Measurements from ENCODE around the gene RABL6. TPM values are rescaled to one million over a fixed set of nuclear protein-coding genes. Genes with fewer than 3 reads are reported as not detected.

RABL6 gene
- total and polyA plus RNA-seq, 3 donors from 2014 or later, result 69.1 to 103 (median 95.1) TPM

DNA sequence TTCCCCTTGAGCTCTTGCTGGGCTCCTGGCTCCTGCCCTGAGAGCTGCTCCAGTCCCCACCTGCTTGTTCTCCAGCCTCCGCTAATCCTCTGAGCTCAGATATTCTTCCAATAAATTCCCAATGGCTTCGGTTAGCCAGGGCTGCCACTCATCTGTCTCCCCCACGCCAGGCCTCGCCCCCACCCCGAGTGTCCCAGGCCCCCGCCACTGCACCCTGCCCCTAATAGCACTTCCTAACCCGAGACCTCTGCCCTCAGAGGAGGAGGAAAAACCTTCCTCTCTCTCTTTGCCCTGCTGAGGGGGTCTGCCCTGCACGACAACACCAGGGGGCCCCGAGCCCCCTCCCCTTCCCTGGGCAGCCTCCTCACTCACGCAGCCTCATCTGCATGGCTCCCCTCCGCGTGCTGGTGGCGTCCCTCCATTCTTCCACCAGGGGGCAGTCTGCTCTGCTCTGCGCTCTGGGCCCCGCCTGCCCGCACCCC, 38.0 kb upstream of the RABL6 start:
- peaks cover 2% of the 10 kb centered on the region for H3K4me1 ChIP-seq
- intact Hi-C loops (cut with DNase I; ENCODE audit: low total_unique reads), result no loop called here
- TF ChIP-seq, protein P1, sequence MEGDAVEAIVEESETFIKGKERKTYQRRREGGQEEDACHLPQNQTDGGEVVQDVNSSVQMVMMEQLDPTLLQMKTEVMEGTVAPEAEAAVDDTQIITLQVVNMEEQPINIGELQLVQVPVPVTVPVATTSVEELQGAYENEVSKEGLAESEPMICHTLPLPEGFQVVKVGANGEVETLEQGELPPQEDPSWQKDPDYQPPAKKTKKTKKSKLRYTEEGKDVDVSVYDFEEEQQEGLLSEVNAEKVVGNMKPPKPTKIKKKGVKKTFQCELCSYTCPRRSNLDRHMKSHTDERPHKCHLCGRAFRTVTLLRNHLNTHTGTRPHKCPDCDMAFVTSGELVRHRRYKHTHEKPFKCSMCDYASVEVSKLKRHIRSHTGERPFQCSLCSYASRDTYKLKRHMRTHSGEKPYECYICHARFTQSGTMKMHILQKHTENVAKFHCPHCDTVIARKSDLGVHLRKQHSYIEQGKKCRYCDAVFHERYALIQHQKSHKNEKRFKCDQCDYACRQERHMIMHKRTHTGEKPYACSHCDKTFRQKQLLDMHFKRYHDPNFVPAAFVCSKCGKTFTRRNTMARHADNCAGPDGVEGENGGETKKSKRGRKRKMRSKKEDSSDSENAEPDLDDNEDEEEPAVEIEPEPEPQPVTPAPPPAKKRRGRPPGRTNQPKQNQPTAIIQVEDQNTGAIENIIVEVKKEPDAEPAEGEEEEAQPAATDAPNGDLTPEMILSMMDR (IDR thresholded peaks at IDR 0.05), result peak in 2 of 3 experiments; percentile 47 to 54
- no peak for TF ChIP-seq POLR2A (IDR thresholded peaks at IDR 0.05)
- no peaks in the 10 kb centered on the region for H3K36me3 ChIP-seq (ENCODE audit: low read depth, missing control alignments)
- H3K9me3 ChIP-seq, result no peaks in the 10 kb centered on the region
- H3K4me3 ChIP-seq, result no peak overlapping the region
- WGBS, 2 donors, result 6 to 7% methylated on average over 12 to 15 of the region's 16 CpGs
- DNase-seq, result peak; percentile 65
- H3K27ac ChIP-seq, result no peak overlapping the region
- no peaks in the 10 kb centered on the region for H3K27me3 ChIP-seq

DNA sequence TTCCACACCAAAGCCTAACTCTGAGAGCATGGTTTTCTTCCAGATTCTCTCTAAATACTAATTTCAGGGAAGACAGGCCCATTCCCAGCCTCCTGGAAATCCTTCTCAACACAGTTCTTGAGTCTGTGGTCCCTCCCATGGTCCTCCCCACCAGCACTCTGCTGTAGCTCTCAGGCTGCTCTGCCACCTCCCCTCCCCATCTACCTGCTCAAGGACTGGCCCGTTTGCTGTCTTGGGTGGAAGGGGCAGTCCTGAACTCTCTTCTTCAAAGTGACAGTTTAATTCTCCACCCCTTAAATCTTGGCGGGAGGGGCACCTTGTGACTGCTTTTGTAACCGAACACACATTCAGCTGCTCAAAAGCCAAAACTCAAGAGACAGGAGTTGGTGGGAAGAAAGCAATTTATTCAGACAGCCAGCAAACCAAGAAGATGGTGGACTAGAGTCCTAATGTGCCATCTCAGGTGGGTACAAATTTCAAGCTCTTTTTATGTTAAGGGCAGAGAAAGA, 35.8 kb upstream of the RABL6 start:
- H3K36me3 ChIP-seq (ENCODE audit: low read depth, missing control alignments), result no peaks in the 10 kb centered on the region
- no peaks in the 10 kb centered on the region for H3K9me3 ChIP-seq
- H3K4me1 ChIP-seq, result no peaks in the 10 kb centered on the region
- intact Hi-C loops (cut with DNase I; ENCODE audit: low total_unique reads), result no loop called here
- DNase-seq, result no peak
- H3K27ac ChIP-seq, result no peak overlapping the region
- 83 to 84% methylated on average over 3 of the region's 3 CpGs for WGBS, 2 donors
- no peak overlapping the region for H3K4me3 ChIP-seq
- TF ChIP-seq, protein P1 (IDR thresholded peaks at IDR 0.05), result no peak
- no peak for TF ChIP-seq POLR2A (IDR thresholded peaks at IDR 0.05)
- no peaks in the 10 kb centered on the region for H3K27me3 ChIP-seq

DNA sequence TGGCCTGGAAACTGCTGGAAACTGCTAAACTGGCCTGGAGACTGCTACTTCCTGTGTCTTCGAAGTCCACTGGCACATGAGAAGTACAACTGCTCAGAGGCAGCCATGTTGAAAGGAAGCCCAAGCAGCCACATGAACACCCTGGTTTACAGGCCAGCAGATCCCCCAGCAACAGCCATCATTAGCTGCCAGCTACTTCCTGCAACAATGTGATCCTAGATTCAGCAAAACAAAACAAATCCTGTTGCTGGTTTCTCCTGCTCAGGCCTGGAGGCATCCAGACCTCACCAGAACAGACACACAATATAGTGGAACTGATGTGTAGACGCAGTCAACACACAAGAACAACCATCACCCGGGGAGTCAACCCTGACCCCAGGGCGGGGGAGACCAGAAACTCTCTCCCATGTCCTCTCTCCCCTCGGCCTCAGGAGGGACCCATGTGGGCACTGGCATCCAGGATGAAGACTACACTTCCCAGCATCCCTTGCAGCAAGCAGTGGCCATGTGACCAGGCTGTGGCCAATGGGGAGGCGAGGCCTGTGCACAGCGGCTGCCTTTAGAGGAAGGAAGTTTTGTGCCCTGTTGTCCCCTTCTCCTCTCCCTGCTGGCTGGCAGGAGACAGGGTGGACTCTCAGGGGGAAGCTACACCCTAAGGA, 34.2 kb upstream of the RABL6 start:
- no peaks in the 10 kb centered on the region for H3K27me3 ChIP-seq
- intact Hi-C loops (cut with DNase I; ENCODE audit: low total_unique reads), result no loop called here
- no peak for DNase-seq
- no peak for TF ChIP-seq POLR2A (IDR thresholded peaks at IDR 0.05)
- TF ChIP-seq, protein P1 (IDR thresholded peaks at IDR 0.05), result no peak
- H3K4me3 ChIP-seq, result no peak overlapping the region
- no peaks in the 10 kb centered on the region for H3K4me1 ChIP-seq
- H3K36me3 ChIP-seq (ENCODE audit: low read depth, missing control alignments), result no peaks in the 10 kb centered on the region
- H3K27ac ChIP-seq, result no peak overlapping the region
- 78 to 88% methylated on average over 4 to 6 of the region's 7 CpGs for WGBS, 2 donors
- H3K9me3 ChIP-seq, result no peaks in the 10 kb centered on the region

DNA sequence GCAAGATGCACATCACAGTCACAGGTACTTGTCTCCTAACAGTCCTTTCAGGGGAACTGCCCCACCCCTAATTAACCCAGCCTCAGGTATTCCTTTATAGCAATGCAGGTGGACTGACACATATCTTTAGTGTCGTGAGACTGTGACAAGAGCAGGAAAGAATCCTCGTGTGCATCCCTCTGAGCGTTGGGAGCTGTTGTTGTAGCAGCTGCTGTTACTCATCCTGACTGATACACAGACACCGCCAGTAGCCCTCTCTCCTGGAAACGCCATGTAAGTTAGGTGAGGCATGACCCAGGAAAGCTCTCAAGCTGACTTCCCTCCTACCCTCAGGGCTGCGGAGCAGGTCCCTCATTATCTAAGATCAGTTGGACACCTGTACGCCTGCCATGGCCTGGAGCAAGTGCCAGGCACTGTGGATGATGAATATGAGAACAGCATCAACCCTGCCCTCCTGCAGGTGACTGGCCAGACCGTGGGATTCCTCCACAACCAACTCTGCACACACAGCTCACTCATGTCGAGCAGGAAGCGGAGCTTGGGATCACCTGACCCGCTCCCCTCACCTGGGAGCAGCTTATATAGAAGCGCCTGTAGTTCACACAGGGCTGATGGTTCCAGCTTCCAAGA, 33.2 kb upstream of the RABL6 start:
- WGBS, 2 donors, result 93 to 98% methylated on average over 8 to 11 of the region's 12 CpGs
- Histone ChIP-seq H3K27ac (no peak overlapping the region), H3K4me1 (no peaks in the 10 kb centered on the region), H3K27me3 (no peaks in the 10 kb centered on the region), H3K9me3 (no peaks in the 10 kb centered on the region), H3K36me3 (ENCODE audit: low read depth, missing control alignments) (no peaks in the 10 kb centered on the region), H3K4me3 (no peak overlapping the region)
- TF ChIP-seq, protein P1 (IDR thresholded peaks at IDR 0.05), result no peak
- TF ChIP-seq POLR2A (IDR thresholded peaks at IDR 0.05), result no peak
- DNase-seq, result no peak
- intact Hi-C loops (cut with DNase I; ENCODE audit: low total_unique reads), result no loop called here
